Left renal cortex interstitium (tissue), 4 donors: ENCODE results near the gene CXCR6. TPM values are rescaled to one million over a fixed set of nuclear protein-coding genes. Genes with fewer than 3 reads are reported as not detected.

Experiments
- DNase-seq, 4 donors: peaks; one replicate each; pipeline ENCODE4 v3.0.0-alpha.2; 2013; ENCODE audit warnings: low read depth in 4 of 4, low spot score in 2 of 4, missing footprints in 1 of 4
- polyA plus RNA-seq, 4 donors: library from polyadenylated mRNA; unstranded; fragments of 120-200 nt; gene quantifications; one replicate each; pipeline ENCODE4 v1.2.1, GENCODE V29; 2013; ENCODE audit not compliant: insufficient read length in 4 of 4

The CXCR6 gene
- polyA plus RNA-seq, 4 donors: 0.14 to 1.1 (median 0.30) TPM

- DNase-seq: peak in 1 of 4 donors; percentile 4
Observed at GRCh38 chr3:45966371-45966791, 23.1 kb downstream of the CXCR6 start.

- DNase-seq: no peak
Observed at GRCh38 chr3:45966950-45967640, 23.8 kb downstream of the CXCR6 start.

- no peak for DNase-seq
Observed at GRCh38 chr3:45967724-45968123, 24.5 kb downstream of the CXCR6 start.

- no peak for DNase-seq
Observed at GRCh38 chr3:45968149-45968548, 24.9 kb downstream of the CXCR6 start.

- DNase-seq: no peak
Observed at GRCh38 chr3:45968706-45969105, 25.4 kb downstream of the CXCR6 start.

- DNase-seq: no peak
Observed at GRCh38 chr3:45969116-45969515, 25.9 kb downstream of the CXCR6 start.

- no peak for DNase-seq
Observed at GRCh38 chr3:45969953-45970352, 26.7 kb downstream of the CXCR6 start.

- DNase-seq: no peak
Observed at GRCh38 chr3:45972534-45973402, 29.5 kb downstream of the CXCR6 start.

GRCh38 chr3:45974686-45975085 is 31.4 kb downstream of the CXCR6 start:
- no peak for DNase-seq

- no peak for DNase-seq
Observed at GRCh38 chr3:45975686-45976085, 32.4 kb downstream of the CXCR6 start.

GRCh38 chr3:45976191-45977091 is 33.2 kb downstream of the CXCR6 start:
- DNase-seq: no peak

GRCh38 chr3:45978006-45978761 is 34.9 kb downstream of the CXCR6 start:
- no peak for DNase-seq

GRCh38 chr3:45979378-45979777 is 36.1 kb downstream of the CXCR6 start:
- no peak for DNase-seq

- no peak for DNase-seq
Observed at GRCh38 chr3:45980229-45980813, 37.1 kb downstream of the CXCR6 start.

GRCh38 chr3:45980819-45981218 is 37.6 kb downstream of the CXCR6 start:
- DNase-seq: no peak

- DNase-seq: no peak
Observed at GRCh38 chr3:45981346-45982074, 38.2 kb downstream of the CXCR6 start.

GRCh38 chr3:45983770-45984169 is 40.5 kb downstream of the CXCR6 start:
- no peak for DNase-seq

- DNase-seq: no peak
Observed at GRCh38 chr3:45984331-45985312, 41.4 kb downstream of the CXCR6 start.
